Activated naive CD8-positive, alpha-beta T cell treated with anti-CD3 and anti-CD28 coated beads, Interleukin-2, amount 50 U/mL, for 16 hours (primary cell): ENCODE results near the gene CAPG.
"Not testable (repeated sequence)": the region's sequence is repeated elsewhere in the genome, so short reads cannot be mapped to it uniquely, and the experiment has no call there.

Experiments
- DNase-seq: peaks from one replicate; pipeline ENCODE4 v3.0.0-alpha.2; 2020; ENCODE audit warnings: low read depth, low spot score

The CAPG gene

GRCh38 chr2:85409845-85410583 is at the start of gene CAPG:
CAPG (minus strand) TSS chr2:85410366; CDS start chr2:85402145, 8,221 bp downstream.
- DNase-seq = no peak

- DNase-seq = no peak
These were observed 49.6 kb upstream of the CAPG start for GRCh38 chr2:85459771-85460170.

- no peak for DNase-seq
These were observed 48.7 kb upstream of the CAPG start for GRCh38 chr2:85458601-85459563.

GRCh38 chr2:85457877-85458316 is 47.7 kb upstream of the CAPG start:
- DNase-seq = no peak

- no peak for DNase-seq
These were observed 46.9 kb upstream of the CAPG start for GRCh38 chr2:85457043-85457442.

- no peak for DNase-seq
These were observed 45.5 kb upstream of the CAPG start for GRCh38 chr2:85455552-85456090.

- no peak for DNase-seq
These were observed 43.4 kb upstream of the CAPG start for GRCh38 chr2:85453571-85453970.

- DNase-seq = no peak
These were observed 42.1 kb upstream of the CAPG start for GRCh38 chr2:85452237-85452636.

- DNase-seq = no peak
These were observed 39.0 kb upstream of the CAPG start for GRCh38 chr2:85449214-85449588.

GRCh38 chr2:85448461-85449213 is 38.5 kb upstream of the CAPG start:
- no peak for DNase-seq

- DNase-seq = no peak
These were observed 37.0 kb upstream of the CAPG start for GRCh38 chr2:85447222-85447585.

GRCh38 chr2:85446296-85447221 is 36.4 kb upstream of the CAPG start:
- no peak for DNase-seq

GRCh38 chr2:85445316-85446295 is 35.4 kb upstream of the CAPG start:
- DNase-seq = no peak

GRCh38 chr2:85444629-85445172 is 34.5 kb upstream of the CAPG start:
- DNase-seq = no peak

GRCh38 chr2:85441864-85442263 is 31.7 kb upstream of the CAPG start:
- no peak for DNase-seq

- no peak for DNase-seq
These were observed 30.6 kb upstream of the CAPG start for GRCh38 chr2:85440729-85441128.

GRCh38 chr2:85439986-85440385 is 29.8 kb upstream of the CAPG start:
- no peak for DNase-seq

GRCh38 chr2:85439569-85439968 is 29.4 kb upstream of the CAPG start:
- DNase-seq = not testable (repeated sequence)

- DNase-seq = no peak
These were observed 28.9 kb upstream of the CAPG start for GRCh38 chr2:85439025-85439472.
